Medulla oblongata (tissue), 1 donor: ENCODE data around the gene ASB2.

Experiments
- DNase-seq: peaks from one replicate; pipeline ENCODE4 v3.0.0-alpha.2; 2015; ENCODE audit errors: extremely low spot score

The ASB2 gene

GRCh38 chr14:94001501-94002396 lies 25.4 kb upstream of the ASB2 start:
- DNase-seq: peak; percentile 76

GRCh38 chr14:94001016-94001415 lies 24.6 kb upstream of the ASB2 start:
- DNase-seq: no peak

GRCh38 chr14:94000267-94000666 lies 23.9 kb upstream of the ASB2 start:
- no peak for DNase-seq

- no peak for DNase-seq
Observed at GRCh38 chr14:93999573-93999972, 23.2 kb upstream of the ASB2 start.

GRCh38 chr14:93998871-93999403 lies 22.6 kb upstream of the ASB2 start:
- DNase-seq: no peak

- no peak for DNase-seq
Observed at GRCh38 chr14:93997916-93998870, 21.8 kb upstream of the ASB2 start.

GRCh38 chr14:93997082-93997481 lies 20.7 kb upstream of the ASB2 start, which contains the start of gene CCDC197:
Gene CCDC197, plus strand, starts transcription at chr14:93997301. Its CDS starts 831 bp downstream, at chr14:93998132.
- no peak for DNase-seq

- no peak for DNase-seq
Observed at GRCh38 chr14:93996130-93996695, 19.8 kb upstream of the ASB2 start.

GRCh38 chr14:93994919-93995682 lies 18.7 kb upstream of the ASB2 start:
- DNase-seq: peak; percentile 19

GRCh38 chr14:93993382-93993781 lies 17.0 kb upstream of the ASB2 start:
- DNase-seq: no peak

- no peak for DNase-seq
Observed at GRCh38 chr14:93991649-93992048, 15.3 kb upstream of the ASB2 start.

GRCh38 chr14:93991212-93991611 lies 14.8 kb upstream of the ASB2 start:
- no peak for DNase-seq

GRCh38 chr14:93989939-93990338 lies 13.6 kb upstream of the ASB2 start:
- DNase-seq: no peak

GRCh38 chr14:93987815-93988476 lies 11.6 kb upstream of the ASB2 start:
- no peak for DNase-seq

GRCh38 chr14:93987376-93987775 lies 11.0 kb upstream of the ASB2 start:
- DNase-seq: no peak

- DNase-seq: no peak
Observed at GRCh38 chr14:93986955-93987354, 10.6 kb upstream of the ASB2 start.

- DNase-seq: peak; percentile 65
Observed at GRCh38 chr14:93984987-93985410, 8.6 kb upstream of the ASB2 start.

GRCh38 chr14:93984070-93984469 lies 7.7 kb upstream of the ASB2 start:
- DNase-seq: peak; percentile 26

GRCh38 chr14:93982230-93983007 lies 6.0 kb upstream of the ASB2 start:
- DNase-seq: no peak
